Epithelial cell of prostate (primary cell): ENCODE data around the gene FKBP15.

Source experiments
- DNase-seq: peaks from one replicate; pipeline ENCODE4 v3.0.0-alpha.2; 2011; ENCODE audit warnings: low read depth, low spot score
- H3K27ac ChIP-seq: fragments of 450-650 bp; 2 replicates; pipeline ENCODE4 v1.5.1; 2017; ENCODE audit warnings: mild to moderate bottlenecking

The FKBP15 gene

GRCh38 chr9:113184539-113184938, 36.5 kb downstream of the FKBP15 start:
- peak; percentile 76 for DNase-seq
- H3K27ac ChIP-seq: peak overlapping the region; percentile 90

GRCh38 chr9:113183956-113184488, 37.1 kb downstream of the FKBP15 start:
- peak overlapping the region; percentile 90 for H3K27ac ChIP-seq
- no peak for DNase-seq

- DNase-seq: no peak
- H3K27ac ChIP-seq: no peak overlapping the region
Measured at GRCh38 chr9:113181165-113181564, 39.9 kb downstream of the FKBP15 start.

GRCh38 chr9:113179839-113180238, 41.2 kb downstream of the FKBP15 start:
- no peak for DNase-seq
- no peak overlapping the region for H3K27ac ChIP-seq

- H3K27ac ChIP-seq: peak overlapping the region; percentile 29
- no peak for DNase-seq
Measured at GRCh38 chr9:113178087-113178486, 43.0 kb downstream of the FKBP15 start.

GRCh38 chr9:113177251-113177650, 43.8 kb downstream of the FKBP15 start:
- DNase-seq: no peak
- H3K27ac ChIP-seq: no peak overlapping the region

GRCh38 chr9:113176803-113177202, 44.3 kb downstream of the FKBP15 start:
- no peak overlapping the region for H3K27ac ChIP-seq
- DNase-seq: no peak

- no peak overlapping the region for H3K27ac ChIP-seq
- no peak for DNase-seq
Measured at GRCh38 chr9:113173341-113173740, 47.7 kb downstream of the FKBP15 start.

- H3K27ac ChIP-seq: no peak overlapping the region
- no peak for DNase-seq
Measured at GRCh38 chr9:113168809-113169208, 52.3 kb downstream of the FKBP15 start.

GRCh38 chr9:113166039-113166438, 55.0 kb downstream of the FKBP15 start:
- DNase-seq: no peak
- H3K27ac ChIP-seq: no peak overlapping the region

- no peak overlapping the region for H3K27ac ChIP-seq
- no peak for DNase-seq
Measured at GRCh38 chr9:113164536-113165300, 56.4 kb downstream of the FKBP15 start.

GRCh38 chr9:113163001-113163400, 58.1 kb downstream of the FKBP15 start:
- H3K27ac ChIP-seq: no peak overlapping the region
- no peak for DNase-seq

- DNase-seq: no peak
- no peak overlapping the region for H3K27ac ChIP-seq
Measured at GRCh38 chr9:113160571-113160970, 60.5 kb downstream of the FKBP15 start.

- no peak for DNase-seq
- no peak overlapping the region for H3K27ac ChIP-seq
Measured at GRCh38 chr9:113158446-113158845, 62.6 kb downstream of the FKBP15 start.

- no peak for DNase-seq
- no peak overlapping the region for H3K27ac ChIP-seq
Measured at GRCh38 chr9:113156880-113157279, 64.2 kb downstream of the FKBP15 start.

- no peak for DNase-seq
- H3K27ac ChIP-seq: no peak overlapping the region
Measured at GRCh38 chr9:113155911-113156588, 65.0 kb downstream of the FKBP15 start.

- no peak for DNase-seq
- peak overlapping the region; percentile 97 for H3K27ac ChIP-seq
Measured at GRCh38 chr9:113154946-113155345, 66.1 kb downstream of the FKBP15 start.

- peak overlapping the region; percentile 97 for H3K27ac ChIP-seq
- peak; percentile 44 for DNase-seq
Measured at GRCh38 chr9:113154471-113154870, 66.6 kb downstream of the FKBP15 start.

GRCh38 chr9:113153599-113153998, 67.5 kb downstream of the FKBP15 start:
- peak overlapping the region; percentile 97 for H3K27ac ChIP-seq
- DNase-seq: no peak

GRCh38 chr9:113152699-113153098, 68.4 kb downstream of the FKBP15 start:
- DNase-seq: peak; percentile 76

More at GRCh38 chr9:113152699-113153098, 68.4 kb downstream of the FKBP15 start:
- H3K27ac ChIP-seq: peak overlapping the region; percentile 97
